GM19025 (cell line): ENCODE data around the gene APOBEC4.
A peak's percentile ranks its signal among the peaks of the same experiment; 100 is the strongest.

Experiments
- ATAC-seq: cut with Tn5 transposase; IDR thresholded peaks from one replicate; pipeline ENCODE4 v1.9.1; 2021; ENCODE audit warnings: mild to moderate bottlenecking, low read depth, moderate library complexity; ENCODE audit not compliant: unreplicated experiment

The APOBEC4 gene

DNA sequence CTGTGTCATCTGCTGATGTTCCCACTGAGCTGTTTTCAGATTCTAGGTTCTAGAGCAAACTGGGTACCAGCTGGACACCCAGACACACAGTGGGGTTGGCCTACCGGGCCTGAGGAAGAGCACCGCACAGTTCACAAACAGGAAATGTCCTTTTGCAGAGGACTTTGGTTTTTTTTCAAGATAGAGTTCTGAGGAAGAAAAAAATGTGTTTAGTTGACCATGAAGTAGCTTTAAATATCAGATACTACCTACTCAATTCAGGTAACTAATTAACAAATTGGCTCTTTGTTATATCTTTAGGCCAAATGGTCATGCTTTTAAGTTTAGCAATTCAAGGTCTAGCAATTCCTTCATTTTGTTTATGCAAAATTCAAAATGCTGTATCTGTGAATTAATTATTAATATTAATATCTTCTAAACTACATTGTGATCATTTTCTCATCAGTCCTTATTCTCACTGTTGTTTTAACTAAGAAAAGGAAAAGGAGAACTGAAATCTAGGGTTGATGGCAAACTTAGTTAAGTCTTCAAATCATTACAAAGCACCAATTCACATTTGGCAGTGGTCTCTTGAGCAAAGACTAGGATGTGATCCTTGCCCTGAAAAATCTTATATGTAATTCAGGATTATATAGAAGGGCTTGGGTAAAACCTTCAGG lies 45.7 kb downstream of the APOBEC4 start:
- ATAC-seq = no peak

GRCh38 chr1:183605904-183606303 lies 47.2 kb downstream of the APOBEC4 start:
- ATAC-seq = no peak

GRCh38 chr1:183604815-183605214 lies 48.3 kb downstream of the APOBEC4 start:
- peak; percentile 21 for ATAC-seq

DNA sequence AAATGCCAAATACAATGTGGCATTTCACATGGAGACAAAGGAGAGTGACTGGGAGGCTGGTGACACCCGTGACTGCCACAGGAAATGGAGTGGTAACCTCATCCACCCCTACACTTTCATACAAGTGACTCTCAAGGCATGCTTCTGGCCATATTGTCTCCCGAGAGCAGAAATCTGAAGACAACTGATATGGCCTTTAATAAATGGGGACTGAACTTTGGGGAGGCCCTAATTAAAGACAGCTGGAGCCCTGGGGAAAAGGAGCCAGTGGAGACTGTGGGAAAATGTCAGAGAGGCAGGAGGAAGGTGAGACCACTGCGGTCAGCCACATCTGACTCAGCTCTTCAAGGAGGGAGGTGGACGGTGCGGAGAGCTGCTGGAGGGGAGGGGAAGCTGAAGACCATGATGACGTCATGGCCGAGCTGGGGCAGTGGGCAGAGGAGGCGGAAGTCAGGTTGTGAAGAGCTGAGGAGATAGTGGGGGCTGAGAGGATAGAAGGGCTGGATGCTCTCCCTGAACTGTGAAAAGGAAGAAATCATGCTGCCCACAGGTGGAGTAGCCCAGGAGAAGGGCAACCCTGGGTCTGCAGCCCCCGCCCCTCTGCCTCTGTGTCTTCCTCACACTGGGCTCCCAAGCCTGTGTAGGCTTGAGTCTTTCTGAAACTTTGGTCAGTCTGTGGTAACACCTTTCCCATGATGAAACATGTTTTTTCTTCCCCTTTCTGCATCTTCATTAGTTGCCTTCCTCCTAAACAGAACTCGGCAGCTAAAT lies 48.9 kb downstream of the APOBEC4 start:
- peak; percentile 42 for ATAC-seq

DNA sequence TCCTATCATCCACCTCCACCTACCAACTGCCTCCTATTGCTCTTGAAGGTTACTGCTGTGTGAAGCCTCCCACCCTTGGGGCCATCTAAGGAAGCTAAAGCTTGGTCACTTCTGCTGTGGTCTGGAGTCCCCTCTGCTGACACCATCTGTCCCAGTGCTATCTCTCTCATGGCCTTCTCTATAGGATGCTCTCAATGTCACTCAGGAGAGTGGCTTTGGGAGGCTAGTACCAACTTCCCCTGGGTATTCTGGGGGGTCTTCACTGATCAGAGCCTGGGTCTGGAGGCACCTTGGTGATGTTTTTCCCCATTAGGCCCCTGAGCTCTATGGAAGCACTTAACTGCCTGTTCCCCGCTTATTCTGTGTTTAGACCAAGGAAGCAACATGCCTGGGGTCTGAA lies 50.6 kb downstream of the APOBEC4 start:
- ATAC-seq = no peak

- no peak for ATAC-seq
These were observed 52.5 kb downstream of the APOBEC4 start for GRCh38 chr1:183600634-183601033.

DNA sequence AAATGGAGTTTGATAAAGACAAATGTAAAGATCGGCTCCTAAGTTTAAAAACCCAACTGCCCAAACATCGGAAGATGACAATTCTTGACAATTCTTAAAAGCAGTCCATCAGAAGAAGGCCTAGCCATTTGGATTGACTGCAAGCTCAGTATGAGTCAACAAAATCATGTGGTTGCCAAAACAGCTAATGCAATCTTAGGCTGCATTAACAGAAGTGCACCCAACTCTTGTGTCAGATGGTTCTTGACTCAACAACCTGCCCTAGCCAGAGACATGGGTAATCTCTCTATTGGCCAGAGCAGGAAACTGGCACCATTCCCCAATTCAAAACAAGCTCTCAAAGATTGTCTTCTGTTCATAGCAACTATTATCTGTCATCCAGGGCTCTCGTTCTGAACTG lies 53.0 kb downstream of the APOBEC4 start:
- ATAC-seq = no peak

- ATAC-seq = peak; percentile 79
These were observed 54.7 kb downstream of the APOBEC4 start for GRCh38 chr1:183598386-183598785.

GRCh38 chr1:183597656-183598347 lies 55.3 kb downstream of the APOBEC4 start:
- no peak for ATAC-seq

DNA sequence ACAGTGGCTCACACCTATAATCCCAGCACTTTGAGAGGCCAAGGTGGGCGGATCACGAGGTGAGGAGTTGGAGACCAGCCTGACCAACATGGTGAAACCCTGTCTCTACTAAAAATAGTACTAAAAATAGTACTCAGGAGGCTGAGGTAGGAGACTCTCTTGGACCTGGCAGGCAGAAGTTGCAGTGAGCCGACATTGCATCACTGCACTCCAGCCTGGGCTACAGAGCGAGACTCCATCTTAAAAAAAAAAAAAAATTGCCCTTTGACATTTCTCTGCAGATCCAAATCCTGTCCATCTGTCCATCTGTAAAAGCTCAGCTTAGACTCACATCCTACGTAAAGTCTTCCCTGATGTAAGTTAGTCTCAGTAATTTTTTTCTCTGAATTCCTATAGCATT lies 56.6 kb downstream of the APOBEC4 start:
- no peak for ATAC-seq
